BE2C (cell line): ENCODE results near the gene COL26A1.

Experiments
- DNase-seq: peaks from one replicate; pipeline ENCODE4 v3.0.0-alpha.2; 2020
- H3K27me3 ChIP-seq: fragments of 250-450 bp; sonication (Bioruptor Pico); 2 replicates; pipeline ENCODE4 v1.5.1; 2020; ENCODE audit warnings: mild to moderate bottlenecking
- H3K36me3 ChIP-seq: fragments of 250-450 bp; sonication (Bioruptor Pico); 2 replicates; pipeline ENCODE4 v1.5.1; 2020; ENCODE audit warnings: mild to moderate bottlenecking
- H3K4me1 ChIP-seq: fragments of 250-450 bp; sonication (Bioruptor Pico); 2 replicates; pipeline ENCODE4 v1.5.1; 2020
- H3K4me3 ChIP-seq: 2 replicates; pipeline ENCODE4 v1.5.1; 2011; ENCODE audit warnings: low read depth, low read length
- H3K9me3 ChIP-seq: fragments of 250-450 bp; sonication (Bioruptor Pico); 2 replicates; pipeline ENCODE4 v1.5.1; 2020
- CTCF ChIP-seq: IDR thresholded peaks from 2 replicates; pipeline ENCODE4 v1.5.1; 2012; ENCODE audit warnings: mild to moderate bottlenecking, low read depth, low read length

Gene COL26A1

GRCh38 chr7:101533103-101533465 lies 170.4 kb downstream of the COL26A1 start:
- Histone ChIP-seq H3K4me1 (no peaks in the 10 kb centered on the region), H3K36me3 (no peaks in the 10 kb centered on the region), H3K9me3 (no peaks in the 10 kb centered on the region), H3K4me3 (no peak overlapping the region), H3K27me3 (no peaks in the 10 kb centered on the region)
- DNase-seq, result no peak
- no peak for TF ChIP-seq CTCF

GRCh38 chr7:101534015-101534803 lies 171.5 kb downstream of the COL26A1 start:
- H3K36me3 ChIP-seq, result no peaks in the 10 kb centered on the region
- H3K9me3 ChIP-seq, result no peaks in the 10 kb centered on the region
- no peak for TF ChIP-seq CTCF
- no peak overlapping the region for H3K4me3 ChIP-seq
- DNase-seq, result no peak
- H3K27me3 ChIP-seq, result no peaks in the 10 kb centered on the region
- H3K4me1 ChIP-seq, result no peaks in the 10 kb centered on the region

GRCh38 chr7:101534873-101535272 lies 172.2 kb downstream of the COL26A1 start:
- no peaks in the 10 kb centered on the region for H3K27me3 ChIP-seq
- DNase-seq, result no peak
- no peak for TF ChIP-seq CTCF
- no peak overlapping the region for H3K4me3 ChIP-seq
- H3K9me3 ChIP-seq, result no peaks in the 10 kb centered on the region
- no peaks in the 10 kb centered on the region for H3K4me1 ChIP-seq
- no peaks in the 10 kb centered on the region for H3K36me3 ChIP-seq

GRCh38 chr7:101535351-101535751 lies 172.7 kb downstream of the COL26A1 start:
- Histone ChIP-seq H3K36me3 (no peaks in the 10 kb centered on the region), H3K27me3 (no peaks in the 10 kb centered on the region), H3K9me3 (no peaks in the 10 kb centered on the region), H3K4me1 (no peaks in the 10 kb centered on the region), H3K4me3 (no peak overlapping the region)
- no peak for TF ChIP-seq CTCF
- DNase-seq, result no peak

- H3K9me3 ChIP-seq, result no peaks in the 10 kb centered on the region
- no peaks in the 10 kb centered on the region for H3K4me1 ChIP-seq
- DNase-seq, result no peak
- H3K4me3 ChIP-seq, result no peak overlapping the region
- no peaks in the 10 kb centered on the region for H3K36me3 ChIP-seq
- H3K27me3 ChIP-seq, result no peaks in the 10 kb centered on the region
- no peak for TF ChIP-seq CTCF
Measured at GRCh38 chr7:101536232-101536631, 173.6 kb downstream of the COL26A1 start.

GRCh38 chr7:101536668-101537067 lies 174.0 kb downstream of the COL26A1 start:
- H3K27me3 ChIP-seq, result no peaks in the 10 kb centered on the region
- no peaks in the 10 kb centered on the region for H3K36me3 ChIP-seq
- no peak for TF ChIP-seq CTCF
- H3K4me3 ChIP-seq, result no peak overlapping the region
- DNase-seq, result no peak
- H3K4me1 ChIP-seq, result no peaks in the 10 kb centered on the region
- no peaks in the 10 kb centered on the region for H3K9me3 ChIP-seq
